ENCODE measurements around the gene RPL22. TPM values are rescaled to one million over a fixed set of nuclear protein-coding genes. Genes with fewer than 3 reads are reported as not detected.

The RPL22 gene
- polyA plus RNA-seq, 1 donor (not counting 4 experiments of a cell fraction or from before 2014, with no cell fraction given): 421 TPM

DNA sequence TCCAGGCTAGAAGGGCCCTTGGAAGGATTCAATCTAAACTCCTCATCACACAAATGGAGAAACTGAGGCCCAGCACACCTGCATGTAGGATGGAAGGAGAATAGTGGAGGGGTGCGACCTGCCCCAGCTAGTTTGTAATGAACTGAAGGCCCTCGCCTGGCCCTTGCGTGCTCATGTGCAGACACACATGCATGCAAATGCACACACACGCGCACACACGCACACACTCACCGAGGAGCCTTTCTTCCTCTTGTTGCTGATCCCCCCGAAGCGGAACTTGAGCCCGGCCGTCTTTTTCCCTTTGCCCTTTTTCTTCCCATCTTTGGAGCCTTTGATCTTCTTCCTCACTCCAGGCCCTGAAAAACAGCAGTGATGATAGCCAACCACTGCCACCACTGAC lies 47.2 kb downstream of the RPL22 start:
- Histone ChIP-seq H3K9me3 (ENCODE audit: control insufficient read depth, low read depth, low read length) (peaks cover 3% of the 10 kb centered on the region), H4K20me1 (ENCODE audit: control insufficient read depth, extremely low read depth, insufficient read depth, low read length) (no peaks in the 10 kb centered on the region), H3K9ac (ENCODE audit: control insufficient read depth, extremely low read depth, insufficient read depth, low read length) (no peak overlapping the region), H3K9me1 (ENCODE audit: control insufficient read depth, extremely low read depth, insufficient read depth, low read length) (no peaks in the 10 kb centered on the region), H3K27ac (ENCODE audit: control insufficient read depth, insufficient read depth, low read length) (no peak overlapping the region), H3K36me3 (ENCODE audit: control insufficient read depth in 2 of 2, extremely low read depth in 1 of 2, insufficient read depth in 2 of 2, low read length in 2 of 2) (no peaks in the 10 kb centered on the region), H2AFZ (ENCODE audit: control insufficient read depth, low read length) (no peak overlapping the region), H3K27me3 (ENCODE audit: control insufficient read depth, extremely low read depth, insufficient read depth, low read length) (peaks cover 15% of the 10 kb centered on the region), H3K79me2 (ENCODE audit: control insufficient read depth, insufficient read depth, low read length) (no peaks in the 10 kb centered on the region), H3K4me1 (ENCODE audit: control insufficient read depth, extremely low read depth, insufficient read depth, low read length) (peaks cover 13% of the 10 kb centered on the region), H3K4me3 (ENCODE audit: control insufficient read depth in 2 of 3, extremely low read depth in 1 of 3, insufficient read depth in 2 of 3, low read depth in 1 of 3, low read length in 3 of 3) (no peak overlapping the region), H3K4me2 (ENCODE audit: control insufficient read depth, extremely low read depth, insufficient read depth, low read depth, low read length) (no peak overlapping the region)
- DNase-seq (ENCODE audit: low read depth, low spot score) (no peak), FAIRE-seq (no peak)
- dilution Hi-C loops (cut with MboI; ENCODE audit: extremely low pct_ligation_motif_present, low sequenced_read_pairs): no loop called here
- TF ChIP-seq, protein P1, sequence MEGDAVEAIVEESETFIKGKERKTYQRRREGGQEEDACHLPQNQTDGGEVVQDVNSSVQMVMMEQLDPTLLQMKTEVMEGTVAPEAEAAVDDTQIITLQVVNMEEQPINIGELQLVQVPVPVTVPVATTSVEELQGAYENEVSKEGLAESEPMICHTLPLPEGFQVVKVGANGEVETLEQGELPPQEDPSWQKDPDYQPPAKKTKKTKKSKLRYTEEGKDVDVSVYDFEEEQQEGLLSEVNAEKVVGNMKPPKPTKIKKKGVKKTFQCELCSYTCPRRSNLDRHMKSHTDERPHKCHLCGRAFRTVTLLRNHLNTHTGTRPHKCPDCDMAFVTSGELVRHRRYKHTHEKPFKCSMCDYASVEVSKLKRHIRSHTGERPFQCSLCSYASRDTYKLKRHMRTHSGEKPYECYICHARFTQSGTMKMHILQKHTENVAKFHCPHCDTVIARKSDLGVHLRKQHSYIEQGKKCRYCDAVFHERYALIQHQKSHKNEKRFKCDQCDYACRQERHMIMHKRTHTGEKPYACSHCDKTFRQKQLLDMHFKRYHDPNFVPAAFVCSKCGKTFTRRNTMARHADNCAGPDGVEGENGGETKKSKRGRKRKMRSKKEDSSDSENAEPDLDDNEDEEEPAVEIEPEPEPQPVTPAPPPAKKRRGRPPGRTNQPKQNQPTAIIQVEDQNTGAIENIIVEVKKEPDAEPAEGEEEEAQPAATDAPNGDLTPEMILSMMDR (optimal IDR thresholded peaks at IDR 0.05 in 1 of 3, IDR thresholded peaks at IDR 0.05 in 1 of 3, conservative IDR thresholded peaks at IDR 0.05 in 1 of 3; ENCODE audit: extremely low read depth in 1 of 3, insufficient read depth in 2 of 3, low read length in 3 of 3): no peak
- TF ChIP-seq EZH2 (IDR thresholded peaks at IDR 0.05; ENCODE audit: low read length): no peak

DNA sequence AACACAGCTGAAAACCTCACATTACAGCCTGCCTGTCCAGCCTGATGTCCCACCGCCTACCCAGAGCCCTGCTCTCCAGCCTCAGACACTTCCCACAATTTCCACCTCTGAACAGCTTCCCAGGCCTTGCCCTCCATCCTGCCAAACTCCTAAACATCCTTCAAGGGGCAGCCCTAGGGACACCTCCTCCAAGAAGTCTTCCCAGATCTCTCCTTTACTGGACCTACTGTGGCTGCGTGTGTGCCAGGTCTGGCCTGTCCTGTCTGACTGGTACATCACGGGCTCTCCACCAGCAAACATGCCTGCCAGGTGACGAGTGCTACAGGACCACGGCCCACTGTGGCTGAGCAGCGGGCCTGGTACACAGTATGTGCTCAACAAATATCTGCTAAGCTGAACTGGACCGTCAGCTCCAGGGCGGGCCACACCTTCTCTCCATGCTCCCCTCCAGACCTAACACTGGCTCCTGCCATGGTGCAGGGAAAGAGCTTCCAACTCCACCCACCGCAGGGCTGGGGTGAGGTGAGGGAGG lies 48.0 kb downstream of the RPL22 start:
- H3K4me1 ChIP-seq (ENCODE audit: control insufficient read depth, extremely low read depth, insufficient read depth, low read length): peaks cover 5% of the 10 kb centered on the region
- DNase-seq (ENCODE audit: low read depth, low spot score): no peak
- no peak overlapping the region for H2AFZ ChIP-seq (ENCODE audit: control insufficient read depth, low read length)
- peaks cover 18% of the 10 kb centered on the region for H3K27me3 ChIP-seq (ENCODE audit: control insufficient read depth, extremely low read depth, insufficient read depth, low read length)
- no peak overlapping the region for H3K4me3 ChIP-seq (ENCODE audit: control insufficient read depth in 2 of 3, extremely low read depth in 1 of 3, insufficient read depth in 2 of 3, low read depth in 1 of 3, low read length in 3 of 3)
- H3K9ac ChIP-seq (ENCODE audit: control insufficient read depth, extremely low read depth, insufficient read depth, low read length): no peak overlapping the region
- H3K9me3 ChIP-seq (ENCODE audit: control insufficient read depth, low read depth, low read length): peaks cover 3% of the 10 kb centered on the region
- no peak for FAIRE-seq
- no peaks in the 10 kb centered on the region for H4K20me1 ChIP-seq (ENCODE audit: control insufficient read depth, extremely low read depth, insufficient read depth, low read length)
- H3K9me1 ChIP-seq (ENCODE audit: control insufficient read depth, extremely low read depth, insufficient read depth, low read length): no peaks in the 10 kb centered on the region
- dilution Hi-C loops (cut with MboI; ENCODE audit: extremely low pct_ligation_motif_present, low sequenced_read_pairs): no loop called here
- no peak overlapping the region for H3K27ac ChIP-seq (ENCODE audit: control insufficient read depth, insufficient read depth, low read length)
- TF ChIP-seq EZH2 (IDR thresholded peaks at IDR 0.05; ENCODE audit: low read length): no peak
- TF ChIP-seq, protein P1 (optimal IDR thresholded peaks at IDR 0.05 in 1 of 3, IDR thresholded peaks at IDR 0.05 in 1 of 3, conservative IDR thresholded peaks at IDR 0.05 in 1 of 3; ENCODE audit: extremely low read depth in 1 of 3, insufficient read depth in 2 of 3, low read length in 3 of 3): no peak
- no peaks in the 10 kb centered on the region for H3K79me2 ChIP-seq (ENCODE audit: control insufficient read depth, insufficient read depth, low read length)
- H3K36me3 ChIP-seq (ENCODE audit: control insufficient read depth in 2 of 2, extremely low read depth in 1 of 2, insufficient read depth in 2 of 2, low read length in 2 of 2): no peaks in the 10 kb centered on the region
- H3K4me2 ChIP-seq (ENCODE audit: control insufficient read depth, extremely low read depth, insufficient read depth, low read depth, low read length): no peak overlapping the region

All from keratinocyte (primary cell).